ACHN (cell line): ENCODE data around the gene SNTG2.
"Not testable (repeated sequence)": the region's sequence is repeated elsewhere in the genome, so short reads cannot be mapped to it uniquely, and the experiment has no call there.

Experiments used
- DNase-seq: peaks from one replicate; pipeline ENCODE4 v3.0.0-alpha.2; 2015
- in situ Hi-C: cut with HindIII; loops from 2 replicates; pipeline ENCODE4 v1.10.0; 2017; ENCODE audit warnings: low sequenced_read_pairs, low pct_ligation_motif_present, low pct_unique_long_range_greater_than_20kb

SNTG2 gene

DNA sequence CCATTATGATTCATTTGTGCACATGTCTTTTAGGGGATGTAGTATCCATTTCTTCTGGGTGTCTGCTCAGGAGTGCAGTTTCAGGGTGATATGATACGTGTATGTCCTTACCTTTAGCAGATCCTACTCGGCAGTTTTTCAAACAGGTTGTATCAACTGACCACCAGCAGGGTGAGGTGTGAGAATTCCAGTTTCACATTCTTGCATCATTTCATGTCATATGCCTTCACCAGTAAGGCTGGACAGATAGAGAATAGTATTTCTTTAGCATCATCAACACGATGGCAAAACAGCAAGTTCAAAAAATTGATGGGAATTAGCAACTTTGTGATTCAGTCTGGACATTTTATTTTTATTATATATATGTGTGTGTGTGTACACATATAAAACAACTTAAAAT, 232.7 kb downstream of the SNTG2 start:
- no peak for DNase-seq
- in situ Hi-C loops = no loop called here

DNA sequence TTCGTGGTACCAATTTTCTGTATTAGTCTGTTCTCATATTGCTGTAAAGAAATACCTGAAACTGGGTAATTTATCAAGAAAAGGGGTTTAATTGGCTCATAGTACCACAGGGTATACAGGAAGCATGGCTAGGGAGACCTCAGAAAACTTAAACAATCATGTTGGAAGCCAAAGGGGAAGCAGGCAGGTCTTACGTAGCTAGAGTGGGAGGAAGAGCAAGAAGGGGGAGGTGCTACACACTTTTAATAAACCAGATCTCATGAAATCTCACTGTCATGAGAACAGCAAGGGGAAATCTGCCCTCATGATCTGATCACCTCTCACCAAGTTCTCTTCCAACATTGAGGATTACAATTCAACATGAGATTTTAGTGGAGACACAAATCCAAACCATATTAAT, 235.8 kb downstream of the SNTG2 start:
- no peak for DNase-seq
- in situ Hi-C loops = no loop called here

DNA sequence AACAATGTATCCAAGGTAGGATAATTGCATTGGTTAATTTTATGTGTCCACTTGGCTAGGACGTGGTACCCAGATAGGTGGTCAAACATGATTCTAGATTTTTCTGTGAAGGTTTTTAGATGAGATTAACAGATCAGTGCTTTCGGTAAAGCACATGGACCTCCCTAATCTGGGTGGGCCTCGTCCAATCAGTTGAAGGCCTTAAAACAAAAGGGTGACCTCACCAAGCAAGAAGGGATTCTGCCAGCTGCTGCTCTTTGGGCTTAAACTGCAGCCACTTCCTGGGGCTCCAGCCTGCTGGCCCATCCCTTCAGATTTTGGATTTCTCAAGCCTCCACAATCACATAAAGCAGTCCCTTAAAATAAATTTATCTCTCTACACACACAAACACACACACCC, 236.5 kb downstream of the SNTG2 start:
- in situ Hi-C loops = no loop called here

DNA sequence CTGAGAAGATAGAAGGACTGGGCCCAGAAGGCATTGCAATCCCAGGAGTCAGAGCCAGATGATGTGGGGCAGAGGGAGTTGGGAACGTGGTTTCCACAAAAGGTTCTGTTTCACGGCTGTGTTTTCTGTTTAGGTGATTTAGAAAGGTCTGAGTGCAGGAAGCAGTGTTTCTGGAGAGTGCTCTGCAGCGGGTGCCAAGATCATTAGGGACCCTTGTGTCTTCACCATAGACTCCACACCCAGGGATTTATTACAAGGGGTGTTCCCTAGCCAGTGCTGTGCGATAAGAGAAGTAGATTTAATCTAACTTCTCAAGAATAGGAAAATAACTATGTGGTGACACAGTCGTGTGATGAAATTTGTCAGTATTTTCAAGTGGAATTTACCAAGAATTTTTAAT, 241.5 kb downstream of the SNTG2 start:
- DNase-seq = no peak
- in situ Hi-C loops = no loop called here

More for the DNA sequence above, 236.5 kb downstream of the SNTG2 start:
- DNase-seq = no peak

DNA sequence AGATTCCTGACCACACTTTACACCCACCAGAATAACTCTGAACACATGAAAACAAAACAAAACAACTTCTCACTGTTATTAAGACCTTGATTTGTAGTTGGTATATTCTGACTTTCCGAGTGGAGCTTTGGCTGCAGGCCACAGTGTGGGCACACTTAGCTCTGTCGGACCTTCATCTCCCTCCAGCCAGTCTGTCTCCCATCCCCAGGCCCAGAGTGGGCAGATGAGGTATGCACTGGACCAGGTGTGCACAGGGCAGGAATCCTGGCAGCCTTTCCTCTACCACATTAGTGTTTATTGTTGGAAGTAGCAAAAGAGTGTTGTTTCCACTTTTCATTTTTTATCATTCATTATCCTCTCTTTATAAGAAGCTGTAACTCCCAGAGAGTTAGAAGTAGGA, 243.2 kb downstream of the SNTG2 start:
- DNase-seq = no peak
- in situ Hi-C loops = no loop called here

DNA sequence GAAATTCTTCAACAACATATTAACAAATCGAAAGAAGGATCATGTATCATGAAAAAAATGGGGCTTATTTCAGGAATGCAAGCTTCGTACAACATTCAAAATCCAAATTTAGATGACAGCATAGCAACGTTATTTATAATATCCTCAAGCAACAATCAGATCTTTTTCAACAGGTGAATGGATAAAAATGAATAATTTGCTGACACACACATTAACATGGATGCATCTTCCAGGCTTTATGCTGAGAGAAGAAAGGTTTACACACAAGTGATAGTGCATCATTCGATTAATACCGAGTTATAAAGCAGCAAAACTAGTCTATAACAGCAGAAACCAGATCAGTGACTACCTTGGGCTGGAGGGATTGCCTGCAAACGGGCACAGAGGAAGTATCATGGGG, 253.1 kb downstream of the SNTG2 start:
- no peak for DNase-seq
- in situ Hi-C loops = no loop called here

DNA sequence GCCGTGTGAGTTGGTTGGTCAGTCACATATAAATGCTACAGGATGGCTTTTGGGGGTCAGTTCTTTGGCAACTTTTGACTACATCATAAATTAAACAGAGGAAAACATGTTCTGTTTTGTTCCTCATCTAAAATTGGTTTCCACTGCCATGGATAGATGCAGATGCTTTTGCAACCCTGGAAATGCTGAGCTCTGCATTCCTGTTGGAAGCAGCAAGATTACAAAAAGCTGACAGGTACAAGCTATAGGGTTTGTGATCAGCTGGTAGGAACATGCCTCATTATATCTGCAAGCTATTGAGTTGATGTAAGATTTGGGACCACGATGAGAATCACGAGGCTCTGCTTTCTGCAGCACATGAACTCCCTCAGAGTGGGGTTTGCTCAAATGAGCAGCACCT, 255.2 kb downstream of the SNTG2 start:
- in situ Hi-C loops = no loop called here

DNA sequence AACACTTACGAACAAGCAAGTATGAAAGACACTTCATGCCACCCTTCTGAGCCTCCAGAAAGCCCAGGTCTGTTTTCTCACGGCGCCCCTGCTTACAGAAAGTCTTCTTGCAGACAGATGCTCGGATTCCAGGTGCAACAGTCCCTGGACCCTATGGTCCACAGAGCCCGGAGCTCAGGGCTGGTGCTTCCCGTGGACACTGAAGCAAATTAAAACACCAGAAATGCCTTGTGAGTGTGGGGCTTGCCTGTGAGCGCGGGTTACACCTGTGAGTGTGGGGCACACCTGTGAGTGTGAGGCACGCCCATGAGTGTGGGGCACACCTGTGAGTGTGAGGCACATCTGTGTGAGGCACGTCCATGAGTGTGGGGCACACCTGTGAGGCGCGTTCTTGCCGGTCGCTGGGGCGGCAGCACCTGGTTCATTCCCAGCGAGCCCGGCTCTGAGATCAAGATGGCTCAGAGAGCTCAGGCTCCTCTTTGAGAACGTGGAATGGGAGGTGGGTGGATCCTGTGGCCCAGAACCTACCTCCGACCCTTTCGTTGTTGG, 257.4 kb downstream of the SNTG2 start:
- in situ Hi-C loops = no loop called here
- no peak for DNase-seq

More for the DNA sequence above, 255.2 kb downstream of the SNTG2 start:
- no peak for DNase-seq

DNA sequence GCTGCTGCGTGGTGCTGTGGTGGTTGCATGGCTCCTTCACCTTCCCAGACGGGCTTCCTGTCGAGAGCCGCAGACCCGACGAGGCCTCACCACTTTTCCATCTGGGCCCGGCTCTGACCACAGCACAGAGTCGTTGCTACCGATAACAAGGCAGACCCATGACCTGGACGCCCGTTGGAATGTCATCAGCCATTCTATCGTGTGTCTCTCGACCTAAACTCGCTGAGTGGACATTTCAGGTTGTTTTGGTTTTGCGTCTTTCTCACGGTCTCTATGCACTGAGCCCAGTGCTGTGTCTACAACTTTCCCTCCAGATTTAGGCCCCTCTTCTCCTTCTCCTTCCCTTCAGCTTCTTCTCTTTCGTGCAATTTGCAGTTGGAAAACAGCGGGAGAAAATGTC, 257.9 kb downstream of the SNTG2 start:
- no peak for DNase-seq
- in situ Hi-C loops = no loop called here

DNA sequence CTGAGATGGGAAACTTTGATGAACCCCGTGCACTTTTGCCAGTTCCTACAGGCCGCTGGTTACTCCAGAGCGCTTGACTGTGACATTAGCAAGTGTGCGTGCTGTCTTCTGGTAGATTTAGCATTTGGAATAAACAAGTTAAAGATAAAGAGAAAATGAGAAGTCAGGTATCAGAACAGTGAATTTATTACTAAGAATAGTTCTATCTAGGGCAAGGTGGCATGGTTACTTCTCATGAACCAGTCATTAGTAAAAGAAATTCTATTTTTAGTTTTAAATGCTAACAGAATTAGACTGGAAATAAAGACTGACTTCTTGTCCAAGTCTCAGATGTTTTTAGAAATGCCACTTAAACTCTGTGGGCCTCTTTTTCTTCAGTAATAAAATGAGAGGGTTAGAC, 258.6 kb downstream of the SNTG2 start:
- in situ Hi-C loops = no loop called here
- DNase-seq = no peak

DNA sequence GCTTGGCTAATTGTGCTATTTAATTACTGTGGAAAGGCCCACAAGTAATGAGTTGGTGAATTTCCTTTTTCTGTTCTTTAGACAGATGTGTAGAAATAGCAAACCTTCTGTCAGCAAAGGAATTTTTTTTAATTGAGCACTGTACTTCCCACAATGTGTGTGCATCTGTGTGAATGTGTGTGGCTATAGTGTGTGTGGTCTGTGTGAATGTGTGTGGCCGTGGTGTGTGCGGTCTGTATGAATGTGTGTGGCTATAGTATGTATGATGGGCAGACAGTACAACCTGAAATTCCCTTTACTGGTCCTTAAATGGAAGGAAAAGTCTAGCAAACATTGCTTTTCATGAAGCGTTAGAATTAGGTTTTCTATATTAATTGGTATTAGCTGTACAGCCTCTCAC, 259.1 kb downstream of the SNTG2 start:
- DNase-seq = no peak
- in situ Hi-C loops = no loop called here

DNA sequence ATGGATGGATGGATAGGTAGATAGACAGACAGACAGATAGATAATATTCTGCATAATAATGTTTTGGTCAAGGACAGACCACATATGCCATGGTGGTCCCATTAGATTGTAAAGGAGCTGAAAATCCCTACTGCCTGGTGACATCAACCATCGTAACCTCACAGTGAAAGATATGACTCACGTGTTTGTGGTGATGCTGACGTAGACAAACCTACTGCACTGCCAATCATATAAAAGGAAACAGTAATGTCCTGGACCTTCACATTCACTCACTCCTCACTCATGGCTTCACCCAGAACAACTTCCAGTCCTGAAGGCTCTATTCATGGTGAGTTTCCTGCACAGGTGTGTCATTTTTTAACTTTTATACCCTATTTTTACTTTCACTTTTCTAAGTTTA, 259.7 kb downstream of the SNTG2 start:
- in situ Hi-C loops = no loop called here
- no peak for DNase-seq

DNA sequence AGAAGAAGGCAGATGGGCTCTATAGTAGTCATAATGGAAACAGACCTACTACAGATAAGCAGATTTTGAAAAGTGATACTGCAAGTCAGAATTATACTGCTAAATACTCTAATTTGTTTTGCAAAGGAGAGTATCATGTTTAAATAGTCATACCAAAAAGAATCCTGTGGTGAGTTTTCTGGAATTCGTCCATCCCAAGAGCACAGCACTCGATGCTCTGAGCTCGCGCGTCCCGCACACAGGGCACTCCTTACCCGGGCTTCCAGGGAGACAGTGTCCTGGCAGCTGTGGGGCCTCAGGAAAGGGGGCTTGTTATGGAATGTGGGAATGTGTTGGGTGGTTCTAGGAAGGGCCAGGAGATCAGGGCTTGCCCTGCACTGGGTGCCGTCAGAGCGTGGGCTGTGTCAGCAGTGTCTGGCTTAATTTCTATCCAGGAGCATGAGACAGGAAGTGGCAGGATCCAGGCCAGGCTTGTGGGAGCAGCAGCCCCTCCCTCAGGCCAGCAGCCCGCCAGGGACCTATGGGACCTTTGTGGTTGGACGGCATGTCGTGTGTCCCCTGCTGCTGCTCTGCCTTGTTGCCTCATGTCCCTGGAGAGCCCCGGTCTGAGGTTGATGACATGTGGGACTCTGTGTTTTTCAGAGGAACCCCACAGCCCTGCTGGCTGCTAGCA, 269.4 kb downstream of the SNTG2 start:
- DNase-seq = no peak

DNA sequence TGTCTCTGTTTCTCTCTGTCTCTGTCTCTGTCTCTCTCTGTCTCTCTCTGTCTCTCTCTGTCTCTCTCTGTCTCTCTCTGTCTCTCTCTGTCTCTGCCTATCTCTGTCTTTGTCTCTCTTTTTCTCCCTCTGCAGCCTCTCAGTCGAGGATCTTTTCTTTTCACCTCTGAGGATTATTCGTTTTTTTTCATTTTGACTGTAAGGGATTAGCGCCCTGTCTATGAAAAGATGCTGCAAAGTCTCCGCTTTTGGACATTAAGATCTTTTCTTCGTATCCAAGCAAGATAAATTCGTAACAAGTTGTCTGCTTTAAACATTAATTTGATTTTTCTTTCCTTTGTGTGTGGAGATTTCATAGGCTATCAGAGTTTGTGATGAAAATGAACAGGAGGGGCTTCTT, 271.4 kb downstream of the SNTG2 start:
- in situ Hi-C loops = no loop called here
- DNase-seq = no peak

More for the DNA sequence above, 269.4 kb downstream of the SNTG2 start:
- in situ Hi-C loops = no loop called here

DNA sequence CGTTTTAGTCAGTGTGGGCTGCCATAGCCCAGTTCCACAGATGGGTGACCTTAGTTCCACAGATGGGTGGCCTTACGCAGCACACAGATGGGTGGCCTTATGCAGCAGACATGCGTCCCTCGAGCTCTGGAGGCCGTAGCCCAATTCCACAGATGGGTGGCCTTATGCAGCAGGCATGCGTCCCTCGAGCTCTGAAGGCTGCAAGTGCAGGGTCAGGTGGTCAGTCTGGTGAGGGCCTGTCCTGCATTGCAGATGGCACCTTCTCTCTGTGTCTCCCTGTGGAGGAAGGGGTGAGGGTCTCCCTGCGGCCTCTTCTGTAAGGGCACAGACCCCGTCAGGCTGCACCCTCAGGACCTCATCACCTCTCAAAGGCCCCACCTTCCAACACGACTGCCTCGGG, 273.1 kb downstream of the SNTG2 start:
- in situ Hi-C loops = no loop called here
- DNase-seq = no peak

DNA sequence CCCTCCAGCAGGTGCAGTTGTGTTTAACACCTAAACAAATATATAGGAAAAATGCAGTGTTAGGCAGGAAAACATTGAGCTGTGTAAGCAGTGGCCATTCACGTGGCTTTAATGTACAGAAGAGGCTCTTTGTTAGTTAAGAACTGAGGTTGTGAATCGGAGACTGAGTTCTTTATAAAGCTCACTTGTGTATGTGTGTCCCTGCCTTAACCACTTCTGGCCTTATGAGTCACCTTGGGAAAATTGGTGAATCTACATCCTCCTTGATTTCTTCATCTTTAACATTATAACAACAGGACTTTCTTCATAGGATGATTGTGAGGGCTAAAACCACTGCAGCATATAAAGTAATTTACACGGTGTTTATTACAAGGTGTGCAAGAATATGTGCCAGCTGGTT, 274.3 kb downstream of the SNTG2 start:
- DNase-seq = no peak
- in situ Hi-C loops = no loop called here

DNA sequence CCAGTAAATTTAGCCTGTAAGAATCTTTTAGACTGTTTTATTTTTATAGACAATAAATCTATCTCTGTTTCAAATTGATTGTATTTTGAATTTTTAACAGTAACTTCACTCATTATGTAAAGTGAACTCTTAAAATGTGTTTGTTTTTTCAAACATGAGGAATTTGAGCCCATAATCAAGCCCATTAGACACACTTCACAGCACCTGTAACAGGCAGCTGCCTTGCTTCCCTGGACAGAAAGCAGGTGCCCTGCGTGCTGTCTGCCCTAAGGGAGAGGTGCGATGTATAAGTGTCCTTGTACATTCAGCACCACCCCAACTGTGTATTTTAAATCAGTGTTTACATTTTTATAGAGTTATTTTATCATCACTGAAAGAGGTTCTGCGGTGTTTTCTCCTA, 276.1 kb downstream of the SNTG2 start:
- in situ Hi-C loops = no loop called here
- DNase-seq = no peak

DNA sequence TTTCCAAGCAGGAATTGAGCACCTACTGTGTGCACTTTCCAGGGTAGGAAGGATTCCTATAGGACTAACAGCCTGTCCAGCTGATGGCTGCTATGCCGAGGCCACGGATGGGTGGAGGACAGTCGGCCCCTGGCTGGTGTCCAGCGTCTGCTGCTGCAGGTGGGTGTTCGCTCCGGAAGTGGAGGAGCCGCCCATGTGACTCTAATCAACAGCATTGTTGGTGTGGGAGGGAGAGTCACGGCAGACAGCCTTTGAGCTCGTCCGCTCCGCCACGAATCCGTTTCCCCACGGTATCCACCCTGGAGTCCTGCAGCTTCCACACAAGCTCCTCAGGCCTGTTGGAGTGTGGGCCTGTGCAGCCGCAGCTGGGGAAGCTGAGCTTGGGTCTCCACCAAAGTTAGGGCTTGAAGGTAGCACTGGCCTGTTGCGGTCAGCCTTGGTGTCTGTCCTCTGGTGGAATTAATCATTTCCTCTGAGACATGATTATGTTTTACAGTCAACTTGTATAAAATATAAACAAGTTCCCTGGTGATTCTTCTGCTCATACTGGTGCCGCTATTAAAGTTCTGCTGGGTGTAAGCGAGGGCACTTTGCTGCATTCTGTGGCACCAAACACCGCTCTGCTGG, 276.7 kb downstream of the SNTG2 start:
- no peak for DNase-seq
- in situ Hi-C loops = no loop called here

DNA sequence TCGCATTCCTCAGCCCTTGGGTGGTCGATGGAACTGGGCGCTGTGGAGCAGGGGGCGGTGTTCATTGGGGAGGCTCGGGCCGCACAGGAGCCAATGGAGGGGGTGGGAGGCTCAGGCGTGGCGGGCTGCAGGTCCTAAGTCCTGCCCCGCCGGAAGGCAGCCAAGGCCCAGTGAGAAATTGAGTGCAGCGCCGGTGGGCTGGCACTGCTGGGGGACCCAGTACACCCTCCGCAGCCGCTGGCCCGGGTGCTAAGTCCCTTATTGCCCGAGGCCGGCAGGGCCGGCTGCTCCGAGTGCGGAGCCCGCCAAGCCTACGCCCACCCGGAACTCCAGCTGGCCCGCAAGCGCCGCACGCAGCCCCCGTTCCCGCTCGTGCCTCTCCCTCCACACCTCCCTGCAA, 278.9 kb downstream of the SNTG2 start:
- DNase-seq, in situ Hi-C loops: not testable (repeated sequence)

DNA sequence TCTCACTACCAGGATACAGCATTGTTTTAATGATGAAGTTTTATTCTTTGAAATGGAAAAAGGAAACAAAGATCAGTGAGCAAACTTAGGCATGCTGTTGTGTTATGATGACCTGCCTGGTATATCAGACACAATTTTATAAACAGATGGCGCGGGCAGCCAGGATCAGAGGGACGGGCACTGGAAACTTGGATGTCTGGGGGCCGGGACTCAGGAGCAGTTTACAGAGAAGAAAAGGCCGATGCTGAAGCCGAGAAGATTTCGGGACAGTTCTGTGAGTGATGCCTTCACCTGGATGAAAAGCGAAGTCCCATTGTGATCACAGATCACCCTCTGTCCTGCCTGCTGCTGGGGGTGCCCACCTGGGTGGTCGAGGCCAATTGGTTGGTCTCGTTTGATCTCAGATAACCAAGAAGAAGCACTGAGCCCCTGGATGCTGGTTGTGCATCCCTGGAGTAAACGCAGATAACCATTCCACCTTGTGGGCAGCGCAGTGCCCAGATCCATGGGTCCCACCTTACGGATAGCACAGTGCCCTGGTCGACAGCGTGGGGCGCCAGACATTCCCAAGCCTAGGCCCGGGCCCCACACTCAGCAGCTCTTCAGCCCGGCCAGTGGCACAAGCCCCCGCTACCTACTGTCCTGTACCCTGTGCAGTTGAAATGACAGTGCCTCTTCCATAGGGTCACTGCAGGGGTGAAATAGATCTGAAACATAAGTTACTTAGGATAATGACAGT, 279.7 kb downstream of the SNTG2 start:
- DNase-seq = no peak
- in situ Hi-C loops = no loop called here
